ENCODE measurements around the gene TIMM50. TPM values are rescaled to one million over a fixed set of nuclear protein-coding genes. Genes with fewer than 3 reads are reported as not detected.

TIMM50 gene
- total and polyA plus RNA-seq, 2 of the 8 experiments (the other 6 are each of a cell fraction or from before 2014, with no cell fraction given) = 155 to 187 TPM

DNA sequence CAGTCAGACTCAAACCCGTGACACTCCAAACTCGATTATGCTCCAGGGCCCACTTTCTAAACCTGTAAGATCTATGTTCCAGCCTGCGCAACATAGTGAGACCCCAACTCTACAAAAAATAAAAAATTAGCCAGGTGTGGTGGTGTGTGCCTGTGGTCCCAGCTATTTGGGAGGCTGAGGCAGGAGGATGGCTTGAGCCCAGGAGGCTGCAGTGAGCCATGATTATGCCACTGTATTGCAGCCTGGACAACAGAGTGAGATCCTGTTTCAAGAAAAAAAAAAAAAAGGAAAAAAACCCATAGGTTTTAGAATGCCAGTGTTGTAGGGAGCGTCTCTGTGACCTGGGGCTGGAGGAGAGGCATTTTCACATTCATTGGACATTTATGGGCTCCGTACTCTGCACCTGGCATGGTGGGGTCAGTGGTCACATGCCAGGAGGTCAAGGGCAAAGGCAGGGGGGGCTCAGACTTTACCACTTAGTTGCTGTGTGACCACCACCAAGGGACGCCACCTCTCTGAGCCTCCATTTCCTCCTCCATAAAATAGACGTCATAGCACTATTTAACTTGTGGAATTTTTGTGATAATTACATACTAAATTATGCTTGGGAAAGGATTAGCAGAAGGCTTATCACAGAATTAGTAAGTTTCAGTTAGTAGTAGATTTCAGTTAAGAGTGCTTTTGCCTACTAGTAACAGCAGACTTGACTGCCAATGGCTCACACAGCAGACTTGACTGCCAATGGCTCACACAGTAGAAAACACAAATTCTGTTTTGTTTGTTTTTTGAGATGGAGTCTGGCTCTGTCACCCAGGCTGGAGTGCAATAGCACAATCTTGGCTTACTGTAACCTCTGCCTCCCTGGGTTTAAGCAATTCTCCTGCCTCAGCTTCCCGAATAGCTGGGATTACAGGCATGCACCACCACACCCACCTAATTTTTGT lies 40.2 kb downstream of the TIMM50 start:
- H3K4ac ChIP-seq (replicated peaks; ENCODE audit: insufficient read length, low read depth, low read length) = no peak overlapping the region
- H4K8ac ChIP-seq (ENCODE audit: extremely low read depth, insufficient read depth, low read length) = no peak overlapping the region
- no peak overlapping the region for H3K27ac ChIP-seq (ENCODE audit: low read depth, low read length)
- H3K18ac ChIP-seq (ENCODE audit: extremely low read depth, low read length) = no peak overlapping the region
- no peak overlapping the region for H3K56ac ChIP-seq (replicated peaks; ENCODE audit: insufficient read length, low read depth, low read length)
- peaks cover 0 to 7% of the 10 kb centered on the region in 2 experiments; a peak in 3 of 4 replicates for H3K79me2 ChIP-seq (ENCODE audit: control insufficient read depth in 1 of 2, insufficient read depth in 2 of 2, low read length in 2 of 2)
- H3K9ac ChIP-seq (replicated peaks in 1 of 4; ENCODE audit: extremely low read depth in 1 of 4, low read depth in 3 of 4, low read length in 3 of 4) = no peak overlapping the region
- no peak overlapping the region for H4K91ac ChIP-seq (replicated peaks; ENCODE audit: insufficient read length, low read length)
- H2AFZ ChIP-seq (ENCODE audit: low read length) = no peak overlapping the region
- no peak overlapping the region for H3K14ac ChIP-seq (ENCODE audit: insufficient read length)
- H3K4me2 ChIP-seq (ENCODE audit: insufficient read depth in 1 of 2, low read depth in 2 of 2, low read length in 2 of 2) = no peak overlapping the region
- peaks cover 2 to 13% (median 3%) of the 10 kb centered on the region in 4 experiments; a peak in 3 of 8 replicates for H3K36me3 ChIP-seq (ENCODE audit: control insufficient read depth in 2 of 4, insufficient read depth in 4 of 4, low read length in 3 of 4)
- H2AK5ac ChIP-seq (ENCODE audit: low read depth, low read length) = no peak overlapping the region
- ChIA-PET POLR2A (ENCODE audit: partially characterized antibody) (interaction anchor here (0.6 to 2.2 kb wide), 4 partner anchors 9 to 545 kb away, joined by 3 to 6 read pairs (median 4); partner anchors contain the start of gene SUPT5H), CTCF (ENCODE audit: partially characterized antibody) (interaction anchor here (1.3 to 10.7 kb wide), 2 partner anchors 9 to 18 kb away, joined by 3 to 101 read pairs; partner anchors contain the start of gene EID2B)
- no peak overlapping the region for H2BK20ac ChIP-seq (ENCODE audit: low read length)
- FAIRE-seq (no peak), DNase-seq (ENCODE audit: low read depth in 1 of 2, low spot score in 2 of 2) (no peak)
- H4K5ac ChIP-seq (ENCODE audit: insufficient read length, low read depth, low read length) = no peak overlapping the region
- H2BK120ac ChIP-seq (replicated peaks; ENCODE audit: low read depth, low read length) = no peak overlapping the region
- H3K4me3 ChIP-seq (ENCODE audit: extremely low read depth in 1 of 4, insufficient read depth in 2 of 4, low read depth in 3 of 4, low read length in 4 of 4) = no peak overlapping the region
- H3K9me3 ChIP-seq (ENCODE audit: insufficient read depth in 2 of 2, low read depth in 1 of 2, low read length in 1 of 2) = no peaks in the 10 kb centered on the region
- H2BK15ac ChIP-seq (ENCODE audit: low read length) = no peak overlapping the region
- no peak overlapping the region for H2BK5ac ChIP-seq (ENCODE audit: low read depth, low read length)
- peaks cover 5% of the 10 kb centered on the region; the same call in 1 of the 2 replicates for H3K23me2 ChIP-seq (ENCODE audit: low read depth, low read length)
- no peak overlapping the region for H3K23ac ChIP-seq (ENCODE audit: insufficient read length)
- H4K20me1 ChIP-seq (replicated peaks in 1 of 2; ENCODE audit: control insufficient read depth in 1 of 2, insufficient read depth in 2 of 2, low read length in 2 of 2) = peaks cover 2 to 6% of the 10 kb centered on the region in 2 experiments
- WGBS, 2 experiments (ENCODE audit: extremely low coverage in 1 of 2, insufficient coverage in 1 of 2, insufficient read length in 1 of 2, insufficient replicate concordance in 2 of 2, low coverage in 1 of 2, low lambda C conversion rate in 2 of 2, missing lambda C conversion rate in 1 of 2) = 92% methylated on average over 8 of the region's 8 CpGs; no CpG with 5 or more reads in 1 of the 2 experiments
- H3K79me1 ChIP-seq (ENCODE audit: low read depth, low read length) = peaks cover 10% of the 10 kb centered on the region
- H3K27me3 ChIP-seq (replicated peaks in 1 of 4; ENCODE audit: control insufficient read depth in 3 of 4, extremely low read depth in 1 of 4, insufficient read depth in 3 of 4, low read length in 3 of 4) = no peaks in the 10 kb centered on the region
- peaks cover 0 to 8% (median 4%) of the 10 kb centered on the region in 4 experiments; a peak in 5 of 7 replicates for H3K4me1 ChIP-seq (replicated peaks in 1 of 4; ENCODE audit: control insufficient read depth in 3 of 4, insufficient read depth in 4 of 4, low read length in 3 of 4)
- H2BK12ac ChIP-seq (ENCODE audit: low read depth, low read length) = no peak overlapping the region
- TF ChIP-seq, protein P1, sequence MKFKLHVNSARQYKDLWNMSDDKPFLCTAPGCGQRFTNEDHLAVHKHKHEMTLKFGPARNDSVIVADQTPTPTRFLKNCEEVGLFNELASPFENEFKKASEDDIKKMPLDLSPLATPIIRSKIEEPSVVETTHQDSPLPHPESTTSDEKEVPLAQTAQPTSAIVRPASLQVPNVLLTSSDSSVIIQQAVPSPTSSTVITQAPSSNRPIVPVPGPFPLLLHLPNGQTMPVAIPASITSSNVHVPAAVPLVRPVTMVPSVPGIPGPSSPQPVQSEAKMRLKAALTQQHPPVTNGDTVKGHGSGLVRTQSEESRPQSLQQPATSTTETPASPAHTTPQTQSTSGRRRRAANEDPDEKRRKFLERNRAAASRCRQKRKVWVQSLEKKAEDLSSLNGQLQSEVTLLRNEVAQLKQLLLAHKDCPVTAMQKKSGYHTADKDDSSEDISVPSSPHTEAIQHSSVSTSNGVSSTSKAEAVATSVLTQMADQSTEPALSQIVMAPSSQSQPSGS (IDR thresholded peaks at IDR 0.05; ENCODE audit: low read length) = no peak
- TF ChIP-seq TEAD4 (IDR thresholded peaks at IDR 0.05; ENCODE audit: low read depth, low read length) (no peak), SP1 (IDR thresholded peaks at IDR 0.05; ENCODE audit: low read depth, low read length) (no peak), RFX5 (IDR thresholded peaks at IDR 0.05; ENCODE audit: borderline replicate concordance, low read depth, low read length) (no peak), TAF7 (optimal IDR thresholded peaks at IDR 0.05; ENCODE audit: borderline replicate concordance, low read depth, low read length) (no peak), HDAC6 (IDR thresholded peaks at IDR 0.05; ENCODE audit: low read depth, low read length) (no peak), SUZ12 (IDR thresholded peaks at IDR 0.05; ENCODE audit: low read length) (no peak), POLR2A (IDR thresholded peaks at IDR 0.05; ENCODE audit: control extremely low read depth in 1 of 2, low read depth in 2 of 2, low read length in 2 of 2) (no peak), SP2 (IDR thresholded peaks at IDR 0.05; ENCODE audit: low read length) (no peak), NANOG (IDR thresholded peaks at IDR 0.05; ENCODE audit: insufficient read depth, low read depth, low read length, poor library complexity, severe bottlenecking) (no peak)

Data from H1 (cell line).